ENCODE data around the gene COQ8A.

The COQ8A gene

GRCh38 chr1:226985839-226986463 is 45.9 kb downstream of the COQ8A start:
- Histone ChIP-seq H3K27ac (ENCODE audit: low read depth, low read length) (no peak overlapping the region), H3K4me1 (ENCODE audit: control insufficient read depth, insufficient read depth, low read length, unreplicated experiment) (no peaks in the 10 kb centered on the region), H2AFZ (ENCODE audit: low read length, unreplicated experiment) (no peak overlapping the region), H3K4me3 (ENCODE audit: low read depth, low read length) (no peak overlapping the region), H3K36me3 (ENCODE audit: insufficient read depth, low read length) (no peaks in the 10 kb centered on the region), H3K79me2 (ENCODE audit: control insufficient read depth, insufficient read depth, low read length, unreplicated experiment) (no peaks in the 10 kb centered on the region), H3K27me3 (ENCODE audit: insufficient read depth, low read length) (no peaks in the 10 kb centered on the region)

GRCh38 chr1:226986496-226987178 is 46.5 kb downstream of the COQ8A start:
- Histone ChIP-seq H3K79me2 (ENCODE audit: control insufficient read depth, insufficient read depth, low read length, unreplicated experiment) (no peaks in the 10 kb centered on the region), H3K4me3 (ENCODE audit: low read depth, low read length) (no peak overlapping the region), H3K27me3 (ENCODE audit: insufficient read depth, low read length) (no peaks in the 10 kb centered on the region), H2AFZ (ENCODE audit: low read length, unreplicated experiment) (no peak overlapping the region), H3K27ac (ENCODE audit: low read depth, low read length) (no peak overlapping the region), H3K36me3 (ENCODE audit: insufficient read depth, low read length) (no peaks in the 10 kb centered on the region), H3K4me1 (ENCODE audit: control insufficient read depth, insufficient read depth, low read length, unreplicated experiment) (no peaks in the 10 kb centered on the region)

GRCh38 chr1:226987179-226987536 is 47.1 kb downstream of the COQ8A start:
- Histone ChIP-seq H3K4me3 (ENCODE audit: low read depth, low read length) (no peak overlapping the region), H3K27ac (ENCODE audit: low read depth, low read length) (no peak overlapping the region), H3K36me3 (ENCODE audit: insufficient read depth, low read length) (no peaks in the 10 kb centered on the region), H3K4me1 (ENCODE audit: control insufficient read depth, insufficient read depth, low read length, unreplicated experiment) (no peaks in the 10 kb centered on the region), H3K27me3 (ENCODE audit: insufficient read depth, low read length) (no peaks in the 10 kb centered on the region), H2AFZ (ENCODE audit: low read length, unreplicated experiment) (no peak overlapping the region), H3K79me2 (ENCODE audit: control insufficient read depth, insufficient read depth, low read length, unreplicated experiment) (no peaks in the 10 kb centered on the region)

GRCh38 chr1:226987623-226988333 is 47.7 kb downstream of the COQ8A start:
- Histone ChIP-seq H3K4me3 (ENCODE audit: low read depth, low read length) (no peak overlapping the region), H3K27ac (ENCODE audit: low read depth, low read length) (no peak overlapping the region), H3K4me1 (ENCODE audit: control insufficient read depth, insufficient read depth, low read length, unreplicated experiment) (no peaks in the 10 kb centered on the region), H3K79me2 (ENCODE audit: control insufficient read depth, insufficient read depth, low read length, unreplicated experiment) (no peaks in the 10 kb centered on the region), H2AFZ (ENCODE audit: low read length, unreplicated experiment) (no peak overlapping the region), H3K36me3 (ENCODE audit: insufficient read depth, low read length) (no peaks in the 10 kb centered on the region), H3K27me3 (ENCODE audit: insufficient read depth, low read length) (no peaks in the 10 kb centered on the region)

- no peaks in the 10 kb centered on the region for H3K4me1 ChIP-seq (ENCODE audit: control insufficient read depth, insufficient read depth, low read length, unreplicated experiment)
- H3K27ac ChIP-seq (ENCODE audit: low read depth, low read length), result no peak overlapping the region
- H2AFZ ChIP-seq (ENCODE audit: low read length, unreplicated experiment), result no peak overlapping the region
- H3K4me3 ChIP-seq (ENCODE audit: low read depth, low read length), result no peak overlapping the region
- 0 out of 2 replicates have a peak, but pooled peaks cover 3% of the 10 kb centered on the region for H3K36me3 ChIP-seq (ENCODE audit: insufficient read depth, low read length)
- H3K79me2 ChIP-seq (ENCODE audit: control insufficient read depth, insufficient read depth, low read length, unreplicated experiment), result no peaks in the 10 kb centered on the region
- H3K27me3 ChIP-seq (ENCODE audit: insufficient read depth, low read length), result no peaks in the 10 kb centered on the region
Measured at GRCh38 chr1:226988334-226988666, 48.2 kb downstream of the COQ8A start.

- H3K79me2 ChIP-seq (ENCODE audit: control insufficient read depth, insufficient read depth, low read length, unreplicated experiment), result no peaks in the 10 kb centered on the region
- H3K4me1 ChIP-seq (ENCODE audit: control insufficient read depth, insufficient read depth, low read length, unreplicated experiment), result no peaks in the 10 kb centered on the region
- H3K4me3 ChIP-seq (ENCODE audit: low read depth, low read length), result no peak overlapping the region
- no peak overlapping the region for H3K27ac ChIP-seq (ENCODE audit: low read depth, low read length)
- H3K27me3 ChIP-seq (ENCODE audit: insufficient read depth, low read length), result no peaks in the 10 kb centered on the region
- H2AFZ ChIP-seq (ENCODE audit: low read length, unreplicated experiment), result no peak overlapping the region
- H3K36me3 ChIP-seq (ENCODE audit: insufficient read depth, low read length), result 0 out of 2 replicates have a peak, but pooled peaks cover 3% of the 10 kb centered on the region
Measured at GRCh38 chr1:226989085-226989920, 49.2 kb downstream of the COQ8A start.

- Histone ChIP-seq H3K4me1 (ENCODE audit: control insufficient read depth, insufficient read depth, low read length, unreplicated experiment) (no peaks in the 10 kb centered on the region), H3K36me3 (ENCODE audit: insufficient read depth, low read length) (0 out of 2 replicates have a peak, but pooled peaks cover 3% of the 10 kb centered on the region), H3K27ac (ENCODE audit: low read depth, low read length) (no peak overlapping the region), H3K4me3 (ENCODE audit: low read depth, low read length) (no peak overlapping the region), H3K27me3 (ENCODE audit: insufficient read depth, low read length) (no peaks in the 10 kb centered on the region), H3K79me2 (ENCODE audit: control insufficient read depth, insufficient read depth, low read length, unreplicated experiment) (no peaks in the 10 kb centered on the region), H2AFZ (ENCODE audit: low read length, unreplicated experiment) (no peak overlapping the region)
Measured at GRCh38 chr1:226990133-226990716, 50.1 kb downstream of the COQ8A start.

- no peaks in the 10 kb centered on the region for H3K4me1 ChIP-seq (ENCODE audit: control insufficient read depth, insufficient read depth, low read length, unreplicated experiment)
- no peaks in the 10 kb centered on the region for H3K79me2 ChIP-seq (ENCODE audit: control insufficient read depth, insufficient read depth, low read length, unreplicated experiment)
- no peak overlapping the region for H3K4me3 ChIP-seq (ENCODE audit: low read depth, low read length)
- 0 out of 2 replicates have a peak, but pooled peaks cover 3% of the 10 kb centered on the region for H3K36me3 ChIP-seq (ENCODE audit: insufficient read depth, low read length)
- H2AFZ ChIP-seq (ENCODE audit: low read length, unreplicated experiment), result no peak overlapping the region
- H3K27me3 ChIP-seq (ENCODE audit: insufficient read depth, low read length), result no peaks in the 10 kb centered on the region
- H3K27ac ChIP-seq (ENCODE audit: low read depth, low read length), result no peak overlapping the region
Measured at GRCh38 chr1:226991920-226992319, 51.8 kb downstream of the COQ8A start.

GRCh38 chr1:226993814-226994585 is 53.9 kb downstream of the COQ8A start:
- no peaks in the 10 kb centered on the region for H3K79me2 ChIP-seq (ENCODE audit: control insufficient read depth, insufficient read depth, low read length, unreplicated experiment)
- H3K4me1 ChIP-seq (ENCODE audit: control insufficient read depth, insufficient read depth, low read length, unreplicated experiment), result no peaks in the 10 kb centered on the region
- no peaks in the 10 kb centered on the region for H3K27me3 ChIP-seq (ENCODE audit: insufficient read depth, low read length)
- 0 out of 2 replicates have a peak, but pooled peaks cover 3% of the 10 kb centered on the region for H3K36me3 ChIP-seq (ENCODE audit: insufficient read depth, low read length)
- no peak overlapping the region for H2AFZ ChIP-seq (ENCODE audit: low read length, unreplicated experiment)
- no peak overlapping the region for H3K4me3 ChIP-seq (ENCODE audit: low read depth, low read length)
- no peak overlapping the region for H3K27ac ChIP-seq (ENCODE audit: low read depth, low read length)
